Endothelial cell of umbilical vein (primary cell): ENCODE measurements around the gene PID1. TPM values are rescaled to one million over a fixed set of nuclear protein-coding genes. Genes with fewer than 3 reads are reported as not detected.

Experiments
- BruUV-seq: library from RNA; stranded (reverse); fragments of 400-500 nt; replicated peaks from 2 replicates; lab custom pipeline; 2021; lab: Mats Ljungman, UMichigan
- CTCF ChIA-PET: fragments of 300-600, 350-600 bp; sonication (Branson Sonifier 250); formaldehyde crosslinking; loops from one replicate; lab custom pipeline; 2021; ENCODE audit warnings: antibody characterized with exemption, inconsistent platforms; lab: Charles Lee
- POLR2A ChIA-PET: fragments of 300-600, 350-600 bp; sonication (Branson Sonifier 250); formaldehyde crosslinking; loops from one replicate; lab custom pipeline; 2021; ENCODE audit warnings: antibody characterized with exemption, inconsistent platforms; lab: Charles Lee
- DNase-seq: peaks from one replicate; pipeline ENCODE4 v3.0.0-alpha.2; 2011; ENCODE audit warnings: low read depth, low spot score
- FAIRE-seq: peaks from 2 replicates; lab custom pipeline; 2011; peaks lifted over from hg19 to GRCh38; lab: Jason Lieb, UNC
- H2AFZ ChIP-seq: 2 replicates; pipeline ENCODE4 v1.6.0; 2012; ENCODE audit warnings: low read depth, low read length, control low read depth, inconsistent platforms
- H3K27ac ChIP-seq: 2 replicates; pipeline ENCODE4 v1.5.1; 2011; ENCODE audit warnings: low read depth, mild to moderate bottlenecking, control low read depth, low read length, moderate library complexity; ENCODE audit not compliant: insufficient read depth
- H3K27me3 ChIP-seq, 2 experiments: 2 replicates each; pipeline versions ENCODE4 v1.6.0 to v1.6.1; 2011; ENCODE audit warnings: low read length in 2 of 2, mixed read lengths in 1 of 2; ENCODE audit not compliant: control insufficient read depth in 2 of 2, insufficient read depth in 2 of 2
- H3K36me3 ChIP-seq, 2 experiments: 2 replicates in 1 of 2; 3 replicates in 1 of 2; pipeline ENCODE4 v1.5.1; 2011; ENCODE audit warnings: low read length in 2 of 2, mild to moderate bottlenecking in 1 of 2, moderate library complexity in 1 of 2; ENCODE audit not compliant: control insufficient read depth in 2 of 2, insufficient read depth in 2 of 2; ENCODE audit errors: extremely low read depth in 1 of 2
- H3K4me1 ChIP-seq: 3 replicates; pipeline ENCODE4 v1.5.1; 2011; ENCODE audit warnings: mild to moderate bottlenecking, low read length; ENCODE audit not compliant: control insufficient read depth, insufficient read depth; ENCODE audit errors: extremely low read depth
- H3K4me2 ChIP-seq: 2 replicates; pipeline ENCODE4 v1.6.1; 2011; ENCODE audit warnings: low read length, control low read depth, mixed read lengths; ENCODE audit not compliant: insufficient read depth
- H3K4me3 ChIP-seq, 3 experiments: fragments of 200-600 bp in 1 of 3; sonication (generic), shearing (Covaris generic) in 1 of 3; replicated peaks in 1 of 3; 2 replicates each; pipeline ENCODE4 v1.5.1; 2011 to 2016; ENCODE audit warnings: control low read depth in 3 of 3, low read length in 3 of 3, mild to moderate bottlenecking in 2 of 3, inconsistent platforms in 1 of 3, low read depth in 1 of 3, moderate library complexity in 1 of 3; ENCODE audit not compliant: insufficient read depth in 1 of 3
- H3K79me2 ChIP-seq: 2 replicates; pipeline ENCODE4 v1.6.0; 2012; ENCODE audit warnings: low read length, inconsistent platforms; ENCODE audit not compliant: control insufficient read depth, insufficient read depth
- H3K9ac ChIP-seq: replicated peaks from 2 replicates; pipeline ENCODE3; 2011; ENCODE audit warnings: low read length, control low read depth; ENCODE audit not compliant: insufficient read depth; ENCODE audit errors: extremely low read depth
- H3K9me1 ChIP-seq: replicated peaks from 3 replicates; pipeline ENCODE4 v1.6.0; 2011; ENCODE audit warnings: mild to moderate bottlenecking, low read length; ENCODE audit not compliant: control insufficient read depth, insufficient read depth; ENCODE audit errors: extremely low read depth
- H3K9me3 ChIP-seq: replicated peaks from 2 replicates; pipeline ENCODE4 v1.5.1; 2012; ENCODE audit warnings: low read length, inconsistent platforms; ENCODE audit not compliant: control insufficient read depth, insufficient read depth
- H4K20me1 ChIP-seq: replicated peaks from 2 replicates; pipeline ENCODE3; 2011; ENCODE audit warnings: mild to moderate bottlenecking, low read length; ENCODE audit not compliant: control insufficient read depth, insufficient read depth; ENCODE audit errors: extremely low read depth
- EZH2 ChIP-seq: IDR thresholded peaks from 2 replicates; pipeline ENCODE4 v1.6.1; 2012; ENCODE audit warnings: borderline replicate concordance, low read depth, mild to moderate bottlenecking, moderate library complexity, low read length, inconsistent platforms; ENCODE audit not compliant: severe bottlenecking
- FOS ChIP-seq: IDR thresholded peaks from 2 replicates; pipeline ENCODE4 v1.6.1; 2011; ENCODE audit warnings: mild to moderate bottlenecking, low read length, moderate library complexity, borderline replicate concordance; ENCODE audit not compliant: insufficient read depth
- GATA2 ChIP-seq: IDR thresholded peaks from 2 replicates; pipeline ENCODE4 v1.7.0; 2011; ENCODE audit warnings: low read depth, mild to moderate bottlenecking, moderate library complexity, mixed read lengths, low read length; ENCODE audit not compliant: insufficient read length, insufficient read depth
- JUN ChIP-seq: IDR thresholded peaks from 2 replicates; pipeline ENCODE4 v1.6.1; 2011; ENCODE audit warnings: borderline replicate concordance, low read depth; ENCODE audit not compliant: insufficient read length, insufficient read depth
- MYC ChIP-seq: IDR thresholded peaks from one replicate; pipeline ENCODE4 v1.6.1; 2011; ENCODE audit warnings: mild to moderate bottlenecking, low read depth, low read length
- POLR2A ChIP-seq: IDR thresholded peaks from 2 replicates; pipeline ENCODE4 v1.6.1; 2012; ENCODE audit warnings: low read depth, mild to moderate bottlenecking, control low read depth, low read length
- POLR2AphosphoS5 ChIP-seq: IDR thresholded peaks from 2 replicates; pipeline ENCODE4 v1.6.1; 2012; ENCODE audit warnings: low read depth, mild to moderate bottlenecking, control low read depth, low read length, moderate library complexity; ENCODE audit not compliant: insufficient read depth
- dilution Hi-C: fragments of 300-500 bp; cut with MboI; formaldehyde crosslinking; loops from one replicate; pipeline ENCODE4 v1.15.0; 2019; ENCODE audit warnings: low sequenced_read_pairs; ENCODE audit not compliant: extremely low pct_ligation_motif_present
- intact Hi-C: fragments of 100-400 bp; cut with micrococcal nuclease; formaldehyde crosslinking; loops from one replicate; pipeline ENCODE4 v1.10.0; 2022
- polyA plus RNA-seq, 4 experiments: library from polyadenylated mRNA; depleted of rRNA in 3 of 4; stranded (reverse) in 3 of 4; unstranded in 1 of 4; fragments of >200 nt; gene quantifications; 2 replicates each; pipeline versions ENCODE4 v1.2.1 to v1.2.3, GENCODE V29; 2011 to 2012; ENCODE audit warnings: missing spikeins in 1 of 4
- total RNA-seq: library from RNA; stranded (reverse); gene quantifications from 2 replicates; pipeline ENCODE4 v1.2.3, GENCODE V29; 2021
- TF ChIP-seq, protein P1 (sequence below): IDR thresholded peaks from 2 replicates; pipeline ENCODE4 v1.6.1; 2011; ENCODE audit not compliant: insufficient read depth, insufficient read length
- TF ChIP-seq, protein P2 (sequence below), 2 donors: IDR thresholded peaks; 1 replicate in 1 of 2; 2 replicates in 1 of 2; pipeline ENCODE4 v1.5.1; 2011; ENCODE audit warnings: low read length in 2 of 2, mild to moderate bottlenecking in 2 of 2, moderate library complexity in 2 of 2, control low read depth in 1 of 2, inconsistent platforms in 1 of 2, low read depth in 1 of 2; ENCODE audit not compliant: insufficient read depth in 1 of 2; ENCODE audit errors: extremely low read depth in 1 of 2

Gene PID1
- total and polyA plus RNA-seq, 2 donors (not counting 3 experiments of a cell fraction or from before 2014, with no cell fraction given) = not detected

DNA sequence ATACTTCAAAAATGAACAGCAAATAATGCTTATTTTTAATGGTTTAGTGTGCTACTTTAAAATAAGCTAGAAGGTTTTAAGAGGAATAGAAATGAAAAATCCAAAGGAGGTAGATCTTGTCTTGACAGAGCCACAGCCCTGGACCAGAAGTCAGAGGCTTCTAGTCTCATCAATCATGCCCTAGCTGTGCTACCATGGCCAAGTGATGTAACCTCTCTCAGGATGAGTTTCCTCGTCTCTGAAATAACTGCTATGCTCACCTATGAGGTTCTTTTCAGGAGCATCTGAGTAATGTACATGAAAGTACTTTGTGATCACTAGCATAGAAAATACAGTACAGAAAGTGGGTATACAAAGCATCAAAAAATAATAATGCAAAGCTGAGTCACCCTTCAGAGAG, 248.4 kb downstream of the PID1 start:
- no peak overlapping the region for H2AFZ ChIP-seq
- POLR2A ChIA-PET = no interaction called here

More for the DNA sequence above, 248.4 kb downstream of the PID1 start:
- BruUV-seq = no TSS peak
- no peak overlapping the region for H3K27ac ChIP-seq
- no peaks in the 10 kb centered on the region for H3K9me1 ChIP-seq
- CTCF ChIA-PET = no interaction called here
- FAIRE-seq (no peak), DNase-seq (no peak)
- no peaks in the 10 kb centered on the region for H3K27me3 ChIP-seq
- H3K9ac ChIP-seq = no peak overlapping the region
- dilution Hi-C loops = no loop called here
- no peaks in the 10 kb centered on the region for H4K20me1 ChIP-seq
- H3K4me1 ChIP-seq = no peaks in the 10 kb centered on the region
- H3K4me3 ChIP-seq = no peak overlapping the region
- intact Hi-C loops = no loop called here
- H3K4me2 ChIP-seq = no peak overlapping the region
- TF ChIP-seq GATA2 (no peak), MYC (no peak), JUN (no peak), POLR2AphosphoS5 (no peak), EZH2 (no peak), FOS (no peak), POLR2A (no peak)
- TF ChIP-seq, protein P1, sequence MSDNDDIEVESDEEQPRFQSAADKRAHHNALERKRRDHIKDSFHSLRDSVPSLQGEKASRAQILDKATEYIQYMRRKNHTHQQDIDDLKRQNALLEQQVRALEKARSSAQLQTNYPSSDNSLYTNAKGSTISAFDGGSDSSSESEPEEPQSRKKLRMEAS = no peak
- TF ChIP-seq, protein P2, sequence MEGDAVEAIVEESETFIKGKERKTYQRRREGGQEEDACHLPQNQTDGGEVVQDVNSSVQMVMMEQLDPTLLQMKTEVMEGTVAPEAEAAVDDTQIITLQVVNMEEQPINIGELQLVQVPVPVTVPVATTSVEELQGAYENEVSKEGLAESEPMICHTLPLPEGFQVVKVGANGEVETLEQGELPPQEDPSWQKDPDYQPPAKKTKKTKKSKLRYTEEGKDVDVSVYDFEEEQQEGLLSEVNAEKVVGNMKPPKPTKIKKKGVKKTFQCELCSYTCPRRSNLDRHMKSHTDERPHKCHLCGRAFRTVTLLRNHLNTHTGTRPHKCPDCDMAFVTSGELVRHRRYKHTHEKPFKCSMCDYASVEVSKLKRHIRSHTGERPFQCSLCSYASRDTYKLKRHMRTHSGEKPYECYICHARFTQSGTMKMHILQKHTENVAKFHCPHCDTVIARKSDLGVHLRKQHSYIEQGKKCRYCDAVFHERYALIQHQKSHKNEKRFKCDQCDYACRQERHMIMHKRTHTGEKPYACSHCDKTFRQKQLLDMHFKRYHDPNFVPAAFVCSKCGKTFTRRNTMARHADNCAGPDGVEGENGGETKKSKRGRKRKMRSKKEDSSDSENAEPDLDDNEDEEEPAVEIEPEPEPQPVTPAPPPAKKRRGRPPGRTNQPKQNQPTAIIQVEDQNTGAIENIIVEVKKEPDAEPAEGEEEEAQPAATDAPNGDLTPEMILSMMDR (IDR thresholded peaks at IDR 0.05; ENCODE audit: extremely low read depth in 1 of 2, insufficient read depth in 1 of 2, low read depth in 1 of 2, low read length in 2 of 2) = no peak
- H3K36me3 ChIP-seq = no peaks in the 10 kb centered on the region
- no peaks in the 10 kb centered on the region for H3K79me2 ChIP-seq
- H3K9me3 ChIP-seq = peaks cover 3% of the 10 kb centered on the region
